Osteoblast (primary cell): ENCODE measurements around the gene CYP2A13. TPM values are rescaled to one million over a fixed set of nuclear protein-coding genes. Genes with fewer than 3 reads are reported as not detected.
"Not testable (repeated sequence)": the region's sequence is repeated elsewhere in the genome, so short reads cannot be mapped to it uniquely, and the experiment has no call there.

ENCODE experiments used
- DNase-seq: peaks from one replicate; pipeline ENCODE4 v3.0.0; 2011; ENCODE audit warnings: low spot score, mixed read lengths; ENCODE audit not compliant: insufficient read length; ENCODE audit errors: missing footprints
- H2AFZ ChIP-seq: 2 replicates; pipeline ENCODE4 v1.6.0; 2011; ENCODE audit warnings: mild to moderate bottlenecking, low read length
- H3K27ac ChIP-seq: 2 replicates; pipeline ENCODE4 v1.5.1; 2011; ENCODE audit warnings: mild to moderate bottlenecking, low read depth, low read length, moderate library complexity
- H3K27me3 ChIP-seq: 2 replicates; pipeline ENCODE4 v1.6.0; 2012; ENCODE audit warnings: mild to moderate bottlenecking, control low read depth, inconsistent platforms, low read length, moderate library complexity; ENCODE audit not compliant: insufficient read depth
- H3K36me3 ChIP-seq: 2 replicates; pipeline ENCODE4 v1.5.1; 2011; ENCODE audit warnings: mild to moderate bottlenecking, low read length, control low read depth, moderate library complexity; ENCODE audit not compliant: insufficient read depth
- H3K4me1 ChIP-seq: 2 replicates; pipeline ENCODE4 v1.5.1; 2011; ENCODE audit warnings: mild to moderate bottlenecking, low read length, control low read depth, moderate library complexity; ENCODE audit not compliant: insufficient read depth
- H3K4me2 ChIP-seq: 2 replicates; pipeline ENCODE4 v1.6.0; 2011; ENCODE audit warnings: mild to moderate bottlenecking, low read length; ENCODE audit not compliant: insufficient read depth
- H3K4me3 ChIP-seq: fragments of 200-600 bp; sonication (generic); 3 replicates; pipeline ENCODE4 v1.5.1; 2012; ENCODE audit warnings: mild to moderate bottlenecking, low read length, inconsistent platforms; ENCODE audit not compliant: insufficient read depth
- H3K79me2 ChIP-seq: 2 replicates; pipeline ENCODE4 v1.6.0; 2012; ENCODE audit warnings: mild to moderate bottlenecking, low read length, control low read depth, inconsistent platforms; ENCODE audit not compliant: insufficient read depth
- H3K9me3 ChIP-seq: 2 replicates; pipeline ENCODE4 v1.5.1; 2011; ENCODE audit warnings: low read depth, low read length, control low read depth
- H4K20me1 ChIP-seq: 2 replicates; pipeline ENCODE4 v1.6.0; 2012; ENCODE audit warnings: mild to moderate bottlenecking, low read length, control low read depth; ENCODE audit not compliant: insufficient read depth
- total RNA-seq: library from RNA; depleted of rRNA; stranded (reverse); fragments of >200 nt; gene quantifications from 2 replicates; pipeline ENCODE4 v1.2.3, GENCODE V29; 2012
- TF ChIP-seq, protein P1 (sequence below): IDR thresholded peaks from 2 replicates; pipeline ENCODE4 v1.5.1; 2011; ENCODE audit warnings: mild to moderate bottlenecking, low read depth, low read length, moderate library complexity; ENCODE audit errors: extremely low read depth

CYP2A13 gene
- total RNA-seq, 1 donor = not detected

DNA sequence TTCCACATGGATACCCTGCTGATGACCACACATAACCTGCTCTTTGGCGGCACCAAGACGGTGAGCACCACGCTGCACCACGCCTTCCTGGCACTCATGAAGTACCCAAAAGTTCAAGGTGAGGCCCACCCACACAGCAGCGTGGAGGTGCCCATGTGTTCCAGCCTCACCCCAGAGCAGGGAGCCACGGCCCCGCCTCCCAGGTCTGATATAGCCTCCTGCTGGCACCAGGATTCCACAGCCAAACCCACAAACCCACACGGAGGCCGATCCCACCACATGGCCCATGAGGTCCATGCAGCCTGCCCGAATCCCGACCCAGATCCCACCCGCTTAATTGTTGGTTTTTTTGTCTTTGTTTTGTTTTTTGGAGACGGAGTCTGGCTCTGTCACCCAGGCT is 34.6 kb downstream of the CYP2A13 start:
- not testable (repeated sequence) for H3K4me2 ChIP-seq, H3K36me3 ChIP-seq, H3K9me3 ChIP-seq, H3K4me1 ChIP-seq, H2AFZ ChIP-seq, H3K4me3 ChIP-seq, H3K27me3 ChIP-seq, H3K79me2 ChIP-seq, H4K20me1 ChIP-seq, DNase-seq, H3K27ac ChIP-seq

DNA sequence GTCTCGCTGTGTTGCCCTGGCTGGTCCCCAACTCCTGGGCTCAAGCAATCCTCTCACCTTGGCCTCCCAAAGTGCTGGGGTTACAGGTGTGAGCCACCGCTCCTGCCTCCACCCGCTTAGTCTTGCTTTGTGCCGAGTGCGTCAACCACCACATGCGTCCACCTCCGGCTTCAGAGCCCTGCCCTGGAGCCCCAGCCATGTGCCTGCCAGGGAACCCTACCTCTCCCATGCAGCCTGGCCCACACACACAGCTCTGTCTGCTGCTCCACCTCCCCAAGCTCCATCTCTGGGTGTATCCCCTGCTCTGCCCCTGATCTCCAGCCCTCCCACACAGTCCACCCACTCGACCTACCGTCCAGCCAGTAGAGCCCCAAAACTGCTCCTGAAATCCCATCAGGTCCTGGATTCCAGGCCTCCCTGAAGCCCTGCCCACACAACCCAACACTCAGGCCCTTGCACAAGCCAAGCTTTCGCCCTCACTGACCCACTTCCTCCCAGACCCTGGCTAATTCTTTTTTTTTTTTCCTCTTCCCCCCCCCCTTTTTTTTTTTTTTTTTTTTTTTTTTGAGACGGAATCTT is 35.6 kb downstream of the CYP2A13 start:
- H3K4me1 ChIP-seq = no peaks in the 10 kb centered on the region
- no peaks in the 10 kb centered on the region for H3K9me3 ChIP-seq
- DNase-seq = no peak
- H4K20me1 ChIP-seq = no peaks in the 10 kb centered on the region
- TF ChIP-seq, protein P1, sequence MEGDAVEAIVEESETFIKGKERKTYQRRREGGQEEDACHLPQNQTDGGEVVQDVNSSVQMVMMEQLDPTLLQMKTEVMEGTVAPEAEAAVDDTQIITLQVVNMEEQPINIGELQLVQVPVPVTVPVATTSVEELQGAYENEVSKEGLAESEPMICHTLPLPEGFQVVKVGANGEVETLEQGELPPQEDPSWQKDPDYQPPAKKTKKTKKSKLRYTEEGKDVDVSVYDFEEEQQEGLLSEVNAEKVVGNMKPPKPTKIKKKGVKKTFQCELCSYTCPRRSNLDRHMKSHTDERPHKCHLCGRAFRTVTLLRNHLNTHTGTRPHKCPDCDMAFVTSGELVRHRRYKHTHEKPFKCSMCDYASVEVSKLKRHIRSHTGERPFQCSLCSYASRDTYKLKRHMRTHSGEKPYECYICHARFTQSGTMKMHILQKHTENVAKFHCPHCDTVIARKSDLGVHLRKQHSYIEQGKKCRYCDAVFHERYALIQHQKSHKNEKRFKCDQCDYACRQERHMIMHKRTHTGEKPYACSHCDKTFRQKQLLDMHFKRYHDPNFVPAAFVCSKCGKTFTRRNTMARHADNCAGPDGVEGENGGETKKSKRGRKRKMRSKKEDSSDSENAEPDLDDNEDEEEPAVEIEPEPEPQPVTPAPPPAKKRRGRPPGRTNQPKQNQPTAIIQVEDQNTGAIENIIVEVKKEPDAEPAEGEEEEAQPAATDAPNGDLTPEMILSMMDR = no peak
- no peak overlapping the region for H3K4me3 ChIP-seq
- no peaks in the 10 kb centered on the region for H3K36me3 ChIP-seq
- H2AFZ ChIP-seq = no peak overlapping the region
- H3K4me2 ChIP-seq = no peak overlapping the region
- no peaks in the 10 kb centered on the region for H3K27me3 ChIP-seq
- no peak overlapping the region for H3K27ac ChIP-seq
- H3K79me2 ChIP-seq = no peaks in the 10 kb centered on the region

DNA sequence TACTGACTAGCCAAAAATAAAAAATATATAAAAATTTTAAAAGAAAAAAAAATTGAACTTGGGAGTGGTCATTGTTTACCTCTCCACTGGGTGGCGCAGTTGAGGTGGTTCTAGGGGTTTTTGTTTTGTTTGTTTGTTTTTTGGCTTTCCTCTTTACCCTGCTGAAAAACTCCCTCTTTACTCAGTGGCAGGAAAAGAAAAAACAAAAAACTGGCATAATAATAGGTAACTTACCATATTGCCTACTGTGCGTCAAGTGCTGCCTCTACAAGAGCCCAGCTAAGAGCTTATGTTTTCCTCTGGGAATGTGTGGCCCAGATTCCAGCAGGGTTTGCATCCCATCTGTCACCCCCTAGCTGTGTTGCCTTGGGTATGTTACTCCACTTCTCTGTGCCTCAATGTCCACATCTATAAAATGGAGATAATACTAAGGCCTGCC is 38.5 kb downstream of the CYP2A13 start:
- not testable (repeated sequence) for H4K20me1 ChIP-seq, H2AFZ ChIP-seq, H3K4me3 ChIP-seq, H3K27me3 ChIP-seq, H3K27ac ChIP-seq, H3K4me2 ChIP-seq, H3K36me3 ChIP-seq, H3K9me3 ChIP-seq, H3K79me2 ChIP-seq, H3K4me1 ChIP-seq, DNase-seq
- TF ChIP-seq, protein P1 = peak; percentile 56

DNA sequence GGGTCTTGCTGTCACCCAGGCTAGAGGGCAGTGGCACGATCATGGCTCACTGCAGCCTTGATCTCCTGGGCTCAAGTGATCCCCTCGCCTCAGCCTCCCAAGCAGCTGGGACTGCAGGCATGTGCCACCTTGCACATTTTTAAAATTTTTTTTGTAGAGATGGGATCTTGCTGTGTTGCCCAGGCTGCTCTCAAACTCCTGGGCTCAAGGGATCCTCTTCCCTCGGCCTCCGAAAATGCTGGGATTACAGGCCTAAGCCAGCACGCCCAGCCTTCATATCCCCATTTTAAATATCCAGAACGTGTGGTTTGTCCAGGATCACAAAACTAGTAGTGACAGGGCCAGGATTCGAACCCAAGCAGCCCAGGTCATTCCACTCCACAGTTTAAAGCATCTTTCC is 39.1 kb downstream of the CYP2A13 start:
- H3K4me1 ChIP-seq, H3K79me2 ChIP-seq, H3K4me2 ChIP-seq, H3K27ac ChIP-seq, H3K9me3 ChIP-seq, H4K20me1 ChIP-seq, H3K4me3 ChIP-seq, H3K27me3 ChIP-seq, DNase-seq, H2AFZ ChIP-seq, H3K36me3 ChIP-seq: not testable (repeated sequence)

DNA sequence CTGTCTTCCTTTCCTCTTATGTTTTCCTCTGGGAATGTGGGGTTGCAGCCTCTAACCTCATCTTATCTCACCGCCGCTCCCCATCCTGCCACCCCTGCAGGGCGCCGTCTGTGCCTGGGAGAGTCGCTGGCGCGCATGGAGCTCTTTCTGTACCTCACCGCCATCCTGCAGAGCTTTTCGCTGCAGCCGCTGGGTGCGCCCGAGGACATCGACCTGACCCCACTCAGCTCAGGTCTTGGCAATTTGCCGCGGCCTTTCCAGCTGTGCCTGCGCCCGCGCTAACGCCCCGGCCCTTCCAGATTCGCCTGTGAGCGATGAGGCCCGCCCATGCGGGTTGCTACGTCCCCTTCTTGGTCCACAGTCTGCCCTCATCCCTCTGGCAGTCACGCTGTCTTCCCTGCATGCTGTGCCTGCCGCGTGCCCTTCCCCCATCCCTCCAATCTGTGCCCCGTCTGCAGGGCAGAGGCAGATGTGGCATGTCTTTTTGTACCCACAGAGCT is 39.6 kb downstream of the CYP2A13 start:
- not testable (repeated sequence) for H3K4me1 ChIP-seq, H3K4me3 ChIP-seq, H3K9me3 ChIP-seq, H3K79me2 ChIP-seq, H3K27me3 ChIP-seq, H3K36me3 ChIP-seq, H4K20me1 ChIP-seq, H3K27ac ChIP-seq
- peak overlapping the region; percentile 10 for H2AFZ ChIP-seq
- H3K4me2 ChIP-seq = peak overlapping the region; percentile 32
- peak; percentile 81 for DNase-seq
